ENCODE results near the gene ABCA6.

ABCA6 gene

GRCh38 chr17:69047368-69048263, 94.1 kb downstream of the ABCA6 start:
- DNase-seq = no peak

- no peak for DNase-seq
These were observed 95.4 kb downstream of the ABCA6 start for GRCh38 chr17:69046121-69046807.

- DNase-seq = no peak
These were observed 96.0 kb downstream of the ABCA6 start for GRCh38 chr17:69045646-69046045.

- DNase-seq = no peak
These were observed 97.3 kb downstream of the ABCA6 start for GRCh38 chr17:69044371-69044770.

GRCh38 chr17:69043098-69043734, 98.5 kb downstream of the ABCA6 start:
- DNase-seq = no peak

GRCh38 chr17:69042308-69042707, 99.4 kb downstream of the ABCA6 start:
- no peak for DNase-seq

- no peak for DNase-seq
These were observed 109.9 kb downstream of the ABCA6 start for GRCh38 chr17:69031839-69032238.

GRCh38 chr17:69030169-69030568, 111.5 kb downstream of the ABCA6 start:
- DNase-seq = no peak

All from activated CD4-positive, CD25-positive, alpha-beta regulatory T cell (primary cell).